A673 (cell line): ENCODE results near the gene GAK. TPM values are rescaled to one million over a fixed set of nuclear protein-coding genes. Genes with fewer than 3 reads are reported as not detected.

ENCODE experiments used
- BruUV-seq: library from RNA; stranded (reverse); fragments of 400-500 nt; replicated peaks from 2 replicates; lab custom pipeline; 2021; lab: Mats Ljungman, UMichigan
- CTCF ChIA-PET: fragments of 300-600 bp; sonication (Branson Sonifier 250); formaldehyde crosslinking; loops from one replicate; lab custom pipeline; 2022; ENCODE audit warnings: antibody characterized with exemption; lab: Charles Lee
- POLR2A ChIA-PET: fragments of 300-600 bp; sonication (Branson Sonifier 250); formaldehyde crosslinking; loops from one replicate; lab custom pipeline; 2022; ENCODE audit warnings: antibody characterized with exemption; ENCODE audit not compliant: low non-redundant PET; lab: Charles Lee
- DNase-seq: peaks from one replicate; pipeline ENCODE4 v3.0.0-alpha.2; 2015; ENCODE audit warnings: low spot score
- H3K27ac ChIP-seq: fragments of 200-600 bp; sonication (generic); 2 replicates; pipeline ENCODE4 v1.5.1; 2016; ENCODE audit warnings: mixed run types, low read depth, mild to moderate bottlenecking, mixed read lengths, antibody characterized with exemption, low read length; ENCODE audit not compliant: poor library complexity, severe bottlenecking
- H3K27me3 ChIP-seq: fragments of 200-600 bp; sonication (generic); replicated peaks from 2 replicates; pipeline ENCODE4 v1.6.1; 2017; ENCODE audit warnings: mixed run types, low read depth, mild to moderate bottlenecking, mixed read lengths, antibody characterized with exemption, low read length; ENCODE audit not compliant: insufficient read depth, poor library complexity
- H3K36me3 ChIP-seq: fragments of 200-600 bp; sonication (generic); 2 replicates; pipeline ENCODE4 v1.6.1; 2016; ENCODE audit warnings: mixed run types, mild to moderate bottlenecking, mixed read lengths, antibody characterized with exemption, low read length; ENCODE audit not compliant: insufficient read depth, poor library complexity, severe bottlenecking
- H3K4me1 ChIP-seq: fragments of 200-600 bp; sonication (generic); 2 replicates; pipeline ENCODE4 v1.6.1; 2017; ENCODE audit warnings: mixed run types, mild to moderate bottlenecking, mixed read lengths, antibody characterized with exemption, low read length; ENCODE audit not compliant: insufficient read depth, poor library complexity, severe bottlenecking
- H3K4me3 ChIP-seq: fragments of 200-600 bp; sonication (generic); 2 replicates; pipeline ENCODE4 v1.5.1; 2016; ENCODE audit warnings: low read depth, mixed run types, mild to moderate bottlenecking, mixed read lengths, low read length; ENCODE audit not compliant: poor library complexity, severe bottlenecking
- H3K9me3 ChIP-seq: fragments of 200-600 bp; sonication (generic); 2 replicates; pipeline ENCODE4 v1.6.1; 2016; ENCODE audit warnings: mixed run types, low read depth, mild to moderate bottlenecking, mixed read lengths, antibody characterized with exemption, low read length; ENCODE audit not compliant: poor library complexity, severe bottlenecking
- CTCF ChIP-seq: fragments of 300-800, 200-600 bp; sonication (generic); conservative IDR thresholded peaks from 2 replicates; pipeline ENCODE4 v1.5.1; 2017; ENCODE audit warnings: low read depth, mild to moderate bottlenecking, antibody characterized with exemption, low read length, moderate library complexity, mixed read lengths
- EZH2 ChIP-seq: fragments of 200-600 bp; sonication (generic); IDR thresholded peaks from 2 replicates; pipeline ENCODE4 v1.6.1; 2017; ENCODE audit warnings: borderline replicate concordance, low read depth, mild to moderate bottlenecking, mixed read lengths, antibody characterized with exemption, low read length; ENCODE audit not compliant: poor library complexity, severe bottlenecking
- intact Hi-C: fragments of 100-400 bp; cut with micrococcal nuclease; formaldehyde crosslinking; loops from one replicate; pipeline ENCODE4 v1.10.0; 2022; ENCODE audit not compliant: unreplicated experiment
- total RNA-seq: library from RNA; stranded (reverse); gene quantifications from 2 replicates; pipeline ENCODE4 v1.2.3, GENCODE V29; 2021

The GAK gene
- total RNA-seq, 1 experiment from 2014 or later = 96.2 TPM

- no peaks in the 10 kb centered on the region for H3K4me1 ChIP-seq
- CTCF ChIA-PET = no interaction called here
- POLR2A ChIA-PET = interaction anchor here (0.6 kb wide), 1 partner anchor 12 kb away, joined by 9 read pairs; no protein-coding TSS in a partner anchor
- no peak overlapping the region for H3K27ac ChIP-seq
- no peaks in the 10 kb centered on the region for H3K27me3 ChIP-seq
- H3K36me3 ChIP-seq = peaks cover 3% of the 10 kb centered on the region
- intact Hi-C loops = no loop called here
- BruUV-seq = no TSS peak
- no peak for DNase-seq
- H3K9me3 ChIP-seq = no peaks in the 10 kb centered on the region
- no peak for TF ChIP-seq EZH2
- no peak for TF ChIP-seq CTCF
- no peak overlapping the region for H3K4me3 ChIP-seq
Measured at GRCh38 chr4:911871-912490, 20.1 kb downstream of the GAK start.

GRCh38 chr4:911221-911751, 20.8 kb downstream of the GAK start:
- CTCF ChIA-PET = no interaction called here
- no peaks in the 10 kb centered on the region for H3K27me3 ChIP-seq
- POLR2A ChIA-PET = interaction anchor here (0.6 kb wide), 1 partner anchor 12 kb away, joined by 9 read pairs; no protein-coding TSS in a partner anchor
- no peak for TF ChIP-seq EZH2
- TF ChIP-seq CTCF = no peak
- no peak overlapping the region for H3K4me3 ChIP-seq
- BruUV-seq = no TSS peak
- intact Hi-C loops = no loop called here
- no peak for DNase-seq
- peaks cover 3% of the 10 kb centered on the region for H3K36me3 ChIP-seq
- no peak overlapping the region for H3K27ac ChIP-seq
- H3K9me3 ChIP-seq = no peaks in the 10 kb centered on the region
- H3K4me1 ChIP-seq = no peaks in the 10 kb centered on the region

- Histone ChIP-seq H3K9me3 (no peaks in the 10 kb centered on the region), H3K36me3 (peaks cover 3% of the 10 kb centered on the region), H3K27me3 (no peaks in the 10 kb centered on the region), H3K4me1 (no peaks in the 10 kb centered on the region), H3K4me3 (no peak overlapping the region), H3K27ac (no peak overlapping the region)
- DNase-seq = no peak
- BruUV-seq = no TSS peak
- TF ChIP-seq CTCF = no peak
- no peak for TF ChIP-seq EZH2
- CTCF ChIA-PET = no interaction called here
- POLR2A ChIA-PET = interaction anchor here (0.6 kb wide), 1 partner anchor 164 kb away, joined by 5 read pairs; no protein-coding TSS in a partner anchor
- intact Hi-C loops = no loop called here
Measured at GRCh38 chr4:910366-911091, 21.6 kb downstream of the GAK start.
